ENCODE data around the gene RPSA. TPM values are rescaled to one million over a fixed set of nuclear protein-coding genes. Genes with fewer than 3 reads are reported as not detected.

Gene RPSA
- total RNA-seq, 1 donor from 2014 or later, result 3,451 TPM

GRCh38 chr3:39381432-39381831 is 25.1 kb upstream of the RPSA start:
- no peaks in the 10 kb centered on the region for H3K27me3 ChIP-seq (ENCODE audit: control insufficient read depth, insufficient read depth, low read length)
- FAIRE-seq (no peak), DNase-seq (ENCODE audit: low read depth) (no peak)
- no peak for TF ChIP-seq CTCF (IDR thresholded peaks at IDR 0.05; ENCODE audit: insufficient read depth, low read length, severe bottlenecking)
- no peaks in the 10 kb centered on the region for H3K36me3 ChIP-seq (ENCODE audit: control insufficient read depth, insufficient read depth, low read length)
- no peak overlapping the region for H3K4me3 ChIP-seq (ENCODE audit: low read depth, low read length)

- TF ChIP-seq CTCF (IDR thresholded peaks at IDR 0.05; ENCODE audit: insufficient read depth, low read length, severe bottlenecking), result peak; percentile 31
- DNase-seq (ENCODE audit: low read depth), result peak; percentile 76
- Histone ChIP-seq H3K4me3 (ENCODE audit: low read depth, low read length) (peak within 1 kb of the TSS; percentile 57), H3K27me3 (ENCODE audit: control insufficient read depth, insufficient read depth, low read length) (no peaks in the 10 kb centered on the region), H3K36me3 (ENCODE audit: control insufficient read depth, insufficient read depth, low read length) (no peaks in the 10 kb centered on the region)
- FAIRE-seq, result no peak
Measured at GRCh38 chr3:39383045-39383880, 23.3 kb upstream of the RPSA start, which contains the start of gene SLC25A38. SLC25A38 (plus strand) TSS chr3:39383370; CDS start chr3:39383725, 355 bp downstream.

GRCh38 chr3:39383881-39384664 is 22.4 kb upstream of the RPSA start:
- FAIRE-seq, result no peak
- H3K36me3 ChIP-seq (ENCODE audit: control insufficient read depth, insufficient read depth, low read length), result no peaks in the 10 kb centered on the region
- no peak for TF ChIP-seq CTCF (IDR thresholded peaks at IDR 0.05; ENCODE audit: insufficient read depth, low read length, severe bottlenecking)

GRCh38 chr3:39384665-39385000 is 21.9 kb upstream of the RPSA start:
- Histone ChIP-seq H3K27me3 (ENCODE audit: control insufficient read depth, insufficient read depth, low read length) (no peaks in the 10 kb centered on the region), H3K4me3 (ENCODE audit: low read depth, low read length) (peak overlapping the region; percentile 57), H3K36me3 (ENCODE audit: control insufficient read depth, insufficient read depth, low read length) (no peaks in the 10 kb centered on the region)
- FAIRE-seq, result no peak
- DNase-seq (ENCODE audit: low read depth), result no peak
- TF ChIP-seq CTCF (IDR thresholded peaks at IDR 0.05; ENCODE audit: insufficient read depth, low read length, severe bottlenecking), result no peak

More at GRCh38 chr3:39383881-39384664, 22.4 kb upstream of the RPSA start:
- Histone ChIP-seq H3K4me3 (ENCODE audit: low read depth, low read length) (peak overlapping the region; percentile 57), H3K27me3 (ENCODE audit: control insufficient read depth, insufficient read depth, low read length) (no peaks in the 10 kb centered on the region)
- DNase-seq (ENCODE audit: low read depth), result peak; percentile 80

- FAIRE-seq (no peak), DNase-seq (ENCODE audit: low read depth) (no peak)
- TF ChIP-seq CTCF (IDR thresholded peaks at IDR 0.05; ENCODE audit: insufficient read depth, low read length, severe bottlenecking), result no peak
- no peak overlapping the region for H3K4me3 ChIP-seq (ENCODE audit: low read depth, low read length)
- no peaks in the 10 kb centered on the region for H3K27me3 ChIP-seq (ENCODE audit: control insufficient read depth, insufficient read depth, low read length)
- peaks cover under 1% of the 10 kb centered on the region for H3K36me3 ChIP-seq (ENCODE audit: control insufficient read depth, insufficient read depth, low read length)
Measured at GRCh38 chr3:39385456-39386090, 20.9 kb upstream of the RPSA start.
